Measurements from ENCODE around the gene SLC6A19. TPM values are rescaled to one million over a fixed set of nuclear protein-coding genes. Genes with fewer than 3 reads are reported as not detected.

SLC6A19 gene
- total RNA-seq, 1 donor from 2014 or later = not detected

DNA sequence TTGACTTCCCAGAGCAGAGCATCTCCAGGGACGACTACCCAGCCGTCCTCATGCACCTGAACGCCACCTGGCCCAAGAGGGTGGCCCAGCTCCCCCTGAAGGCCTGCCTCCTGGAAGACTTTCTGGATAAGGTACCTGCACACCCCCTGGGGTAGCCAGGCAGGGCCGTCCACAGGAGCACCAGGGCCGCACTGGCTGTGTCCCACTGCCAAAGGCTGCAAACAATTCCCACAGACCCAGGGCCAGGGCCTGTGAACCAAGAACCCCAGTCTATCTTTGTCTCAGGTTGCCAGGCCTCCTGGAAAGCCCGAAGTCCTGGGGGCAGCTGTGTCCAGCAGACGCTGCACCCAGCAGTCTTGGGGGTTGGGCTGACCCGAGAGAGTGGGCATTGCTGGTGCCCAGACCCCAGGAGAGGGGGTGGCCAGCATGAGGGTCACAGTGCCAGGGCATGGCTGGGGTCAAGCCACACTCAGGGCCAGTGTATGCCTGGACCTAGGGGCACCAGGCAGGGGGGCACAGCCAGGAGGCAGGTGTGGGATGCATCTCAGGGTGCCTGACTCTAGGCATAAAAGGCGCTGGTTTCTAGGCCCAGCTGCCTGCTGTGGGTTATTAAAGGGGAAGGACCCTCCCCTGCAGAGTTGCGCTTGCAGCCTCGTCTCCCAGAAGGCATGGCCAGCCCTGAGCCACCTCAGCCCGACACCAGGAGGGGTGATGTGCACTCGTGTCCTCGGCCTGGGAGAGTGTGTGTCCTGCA, 41.5 kb downstream of the SLC6A19 start:
- Histone ChIP-seq H3K9me3 (no peaks in the 10 kb centered on the region), H3K27me3 (no peaks in the 10 kb centered on the region)
- no peak for DNase-seq (ENCODE audit: extremely low spot score in 2 of 2)

DNA sequence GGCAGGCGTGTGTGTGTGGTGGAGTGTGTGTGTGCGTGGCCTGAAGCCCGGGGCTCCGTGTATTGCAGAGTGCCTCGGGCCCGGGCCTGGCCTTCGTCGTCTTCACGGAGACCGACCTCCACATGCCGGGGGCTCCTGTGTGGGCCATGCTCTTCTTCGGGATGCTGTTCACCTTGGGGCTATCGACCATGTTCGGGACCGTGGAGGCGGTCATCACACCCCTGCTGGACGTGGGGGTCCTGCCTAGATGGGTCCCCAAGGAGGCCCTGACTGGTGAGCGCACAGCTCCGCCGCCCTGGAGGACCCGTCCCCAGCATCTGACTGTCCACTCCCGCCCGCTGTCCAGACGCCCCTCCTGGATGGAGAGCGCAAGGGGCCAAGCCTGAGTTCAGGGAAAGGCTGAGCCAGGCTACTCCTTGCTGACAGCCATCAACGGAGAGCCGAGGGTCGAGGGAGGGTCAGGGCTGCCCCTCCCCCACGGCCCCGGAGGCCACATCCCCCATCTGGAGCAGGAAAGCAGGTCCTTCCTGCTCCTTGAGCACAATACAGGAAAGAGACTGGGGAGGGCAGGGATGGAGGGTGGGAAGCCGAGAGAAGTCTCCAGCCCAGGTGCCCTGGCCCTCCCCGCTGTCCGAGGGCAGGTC, 42.2 kb downstream of the SLC6A19 start:
- no peak overlapping the region for H3K27ac ChIP-seq
- DNase-seq (ENCODE audit: extremely low spot score in 2 of 2) = no peak
- H3K4me1 ChIP-seq = no peaks in the 10 kb centered on the region
- H3K36me3 ChIP-seq = no peaks in the 10 kb centered on the region
- no peaks in the 10 kb centered on the region for H3K9me3 ChIP-seq
- TF ChIP-seq POLR2AphosphoS5 (IDR thresholded peaks at IDR 0.05; ENCODE audit: insufficient read depth in 1 of 2, low read depth in 1 of 2) = no peak
- TF ChIP-seq, protein P1, sequence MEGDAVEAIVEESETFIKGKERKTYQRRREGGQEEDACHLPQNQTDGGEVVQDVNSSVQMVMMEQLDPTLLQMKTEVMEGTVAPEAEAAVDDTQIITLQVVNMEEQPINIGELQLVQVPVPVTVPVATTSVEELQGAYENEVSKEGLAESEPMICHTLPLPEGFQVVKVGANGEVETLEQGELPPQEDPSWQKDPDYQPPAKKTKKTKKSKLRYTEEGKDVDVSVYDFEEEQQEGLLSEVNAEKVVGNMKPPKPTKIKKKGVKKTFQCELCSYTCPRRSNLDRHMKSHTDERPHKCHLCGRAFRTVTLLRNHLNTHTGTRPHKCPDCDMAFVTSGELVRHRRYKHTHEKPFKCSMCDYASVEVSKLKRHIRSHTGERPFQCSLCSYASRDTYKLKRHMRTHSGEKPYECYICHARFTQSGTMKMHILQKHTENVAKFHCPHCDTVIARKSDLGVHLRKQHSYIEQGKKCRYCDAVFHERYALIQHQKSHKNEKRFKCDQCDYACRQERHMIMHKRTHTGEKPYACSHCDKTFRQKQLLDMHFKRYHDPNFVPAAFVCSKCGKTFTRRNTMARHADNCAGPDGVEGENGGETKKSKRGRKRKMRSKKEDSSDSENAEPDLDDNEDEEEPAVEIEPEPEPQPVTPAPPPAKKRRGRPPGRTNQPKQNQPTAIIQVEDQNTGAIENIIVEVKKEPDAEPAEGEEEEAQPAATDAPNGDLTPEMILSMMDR (IDR thresholded peaks at IDR 0.05) = no peak
- no peak for TF ChIP-seq POLR2A (IDR thresholded peaks at IDR 0.05)
- H3K4me3 ChIP-seq = no peak overlapping the region
- H3K27me3 ChIP-seq = no peaks in the 10 kb centered on the region
- intact Hi-C loops (cut with DNase I) = no loop called here

More for the DNA sequence above, 41.5 kb downstream of the SLC6A19 start:
- no peaks in the 10 kb centered on the region for H3K4me1 ChIP-seq
- no peak overlapping the region for H3K4me3 ChIP-seq
- TF ChIP-seq POLR2A (IDR thresholded peaks at IDR 0.05) (no peak), POLR2AphosphoS5 (IDR thresholded peaks at IDR 0.05; ENCODE audit: insufficient read depth in 1 of 2, low read depth in 1 of 2) (no peak)
- TF ChIP-seq, protein P1 (IDR thresholded peaks at IDR 0.05) = no peak
- H3K27ac ChIP-seq = no peak overlapping the region
- H3K36me3 ChIP-seq = no peaks in the 10 kb centered on the region
- intact Hi-C loops (cut with DNase I) = no loop called here

DNA sequence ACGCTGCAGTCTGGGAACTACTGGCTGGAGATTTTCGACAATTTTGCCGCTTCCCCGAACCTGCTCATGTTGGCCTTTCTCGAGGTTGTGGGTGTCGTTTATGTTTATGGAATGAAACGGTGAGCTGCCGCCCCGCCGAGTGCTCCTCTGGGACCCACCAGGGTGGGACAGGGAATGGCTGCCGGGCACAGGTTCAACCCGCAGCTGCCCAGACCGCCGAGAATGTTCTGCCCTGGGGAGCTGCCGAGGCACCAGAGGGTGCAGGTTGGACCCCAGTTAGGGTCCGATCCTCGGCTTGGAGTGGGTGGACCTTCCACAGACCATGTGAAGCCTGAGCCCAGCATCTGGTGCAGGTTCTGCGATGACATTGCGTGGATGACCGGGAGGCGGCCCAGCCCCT, 42.9 kb downstream of the SLC6A19 start:
- TF ChIP-seq POLR2AphosphoS5 (IDR thresholded peaks at IDR 0.05; ENCODE audit: insufficient read depth in 1 of 2, low read depth in 1 of 2) = no peak
- no peak for TF ChIP-seq POLR2A (IDR thresholded peaks at IDR 0.05)
- TF ChIP-seq, protein P1 (IDR thresholded peaks at IDR 0.05) = no peak
- H3K27me3 ChIP-seq = no peaks in the 10 kb centered on the region
- H3K9me3 ChIP-seq = no peaks in the 10 kb centered on the region

DNA sequence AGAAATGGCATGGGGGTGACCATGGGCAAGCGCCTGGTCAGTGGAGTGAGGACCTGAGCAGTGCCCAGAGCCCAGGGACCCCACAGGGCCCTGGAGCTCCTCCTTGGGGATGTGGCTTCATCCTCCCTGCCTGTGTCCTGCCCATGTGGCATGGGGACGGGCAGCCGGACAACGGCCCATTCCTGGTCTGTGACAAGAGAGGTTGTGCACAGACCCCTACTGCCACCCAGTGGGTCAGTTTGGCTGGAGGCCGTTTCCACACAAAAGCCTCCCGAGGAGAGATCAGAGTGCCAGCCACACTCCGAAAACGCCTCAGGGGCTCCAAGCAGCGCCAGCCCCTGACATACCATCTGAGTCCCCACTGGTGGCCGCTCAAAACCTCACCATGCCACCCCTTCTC, 43.6 kb downstream of the SLC6A19 start:
- TF ChIP-seq POLR2A (IDR thresholded peaks at IDR 0.05) (no peak), POLR2AphosphoS5 (IDR thresholded peaks at IDR 0.05; ENCODE audit: insufficient read depth in 1 of 2, low read depth in 1 of 2) (no peak)
- no peak overlapping the region for H3K27ac ChIP-seq
- no peaks in the 10 kb centered on the region for H3K36me3 ChIP-seq
- DNase-seq (ENCODE audit: extremely low spot score in 2 of 2) = no peak
- H3K9me3 ChIP-seq = no peaks in the 10 kb centered on the region
- H3K4me1 ChIP-seq = no peaks in the 10 kb centered on the region
- intact Hi-C loops (cut with DNase I) = no loop called here
- H3K4me3 ChIP-seq = no peak overlapping the region
- no peaks in the 10 kb centered on the region for H3K27me3 ChIP-seq

More for the DNA sequence above, 42.9 kb downstream of the SLC6A19 start:
- Histone ChIP-seq H3K4me1 (no peaks in the 10 kb centered on the region), H3K4me3 (no peak overlapping the region), H3K27ac (no peak overlapping the region), H3K36me3 (no peaks in the 10 kb centered on the region)
- no peak for DNase-seq (ENCODE audit: extremely low spot score in 2 of 2)
- intact Hi-C loops (cut with DNase I) = no loop called here

DNA sequence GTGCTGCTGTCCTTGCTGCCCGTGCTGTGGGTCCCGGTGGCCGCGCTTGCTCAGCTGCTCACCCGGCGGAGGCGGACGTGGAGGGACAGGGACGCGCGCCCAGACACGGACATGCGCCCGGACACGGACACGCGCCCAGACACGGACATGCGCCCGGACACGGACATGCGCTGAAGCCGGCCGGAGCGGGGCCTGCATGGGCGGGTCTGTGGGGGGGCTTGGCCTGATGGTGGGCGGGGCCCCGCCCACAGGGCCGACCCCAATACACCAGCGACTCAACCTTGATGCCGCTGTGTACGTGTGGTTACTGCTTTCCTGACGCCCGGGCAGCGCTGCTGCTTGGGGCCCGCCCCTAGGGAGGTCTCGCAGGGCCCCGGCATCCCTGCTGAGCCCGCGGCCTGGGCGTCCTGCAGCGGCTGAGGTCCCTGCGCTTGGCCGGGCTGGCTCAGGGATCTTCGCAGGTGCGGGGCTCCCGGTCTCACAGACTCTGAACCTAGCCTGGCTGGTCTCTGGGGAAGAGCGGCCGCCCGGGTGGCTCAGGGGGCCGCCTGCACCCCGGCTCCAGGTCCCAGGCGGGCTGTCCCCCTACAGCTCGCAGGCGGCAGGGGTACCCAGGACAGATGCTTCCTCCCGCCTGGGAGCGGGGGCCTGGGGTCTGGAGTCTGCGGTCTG, 44.6 kb downstream of the SLC6A19 start:
- no peak overlapping the region for H3K27ac ChIP-seq
- intact Hi-C loops (cut with DNase I) = no loop called here
- TF ChIP-seq, protein P1 (IDR thresholded peaks at IDR 0.05) = no peak
- no peaks in the 10 kb centered on the region for H3K9me3 ChIP-seq
- no peak for DNase-seq (ENCODE audit: extremely low spot score in 2 of 2)
- no peaks in the 10 kb centered on the region for H3K4me1 ChIP-seq
- H3K36me3 ChIP-seq = no peaks in the 10 kb centered on the region
- no peaks in the 10 kb centered on the region for H3K27me3 ChIP-seq
- no peak overlapping the region for H3K4me3 ChIP-seq
